Measurements from ENCODE around the gene PCMT1.
"Not testable (repeated sequence)": the region's sequence is repeated elsewhere in the genome, so short reads cannot be mapped to it uniquely, and the experiment has no call there.

PCMT1 gene

DNA sequence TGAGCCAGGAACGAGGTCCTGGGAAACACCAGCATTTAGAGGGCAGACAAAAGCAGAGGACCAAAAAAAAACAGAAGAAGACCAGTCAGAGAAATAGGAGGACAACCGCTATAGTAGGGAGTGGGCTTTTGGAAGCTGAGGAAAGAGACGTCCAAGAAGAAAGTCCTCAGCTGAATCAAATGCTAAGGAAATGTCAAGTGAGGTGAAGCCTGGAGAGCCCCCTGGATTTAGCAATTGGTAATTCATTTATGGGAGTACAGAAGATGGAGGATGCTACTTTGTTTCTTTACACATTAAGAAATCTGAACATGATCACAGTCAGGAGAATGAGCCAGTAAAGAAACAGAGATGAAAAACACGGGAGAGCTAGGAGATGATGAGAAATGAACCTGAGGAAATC lies 73.5 kb downstream of the PCMT1 start:
- FAIRE-seq, result no peak

DNA sequence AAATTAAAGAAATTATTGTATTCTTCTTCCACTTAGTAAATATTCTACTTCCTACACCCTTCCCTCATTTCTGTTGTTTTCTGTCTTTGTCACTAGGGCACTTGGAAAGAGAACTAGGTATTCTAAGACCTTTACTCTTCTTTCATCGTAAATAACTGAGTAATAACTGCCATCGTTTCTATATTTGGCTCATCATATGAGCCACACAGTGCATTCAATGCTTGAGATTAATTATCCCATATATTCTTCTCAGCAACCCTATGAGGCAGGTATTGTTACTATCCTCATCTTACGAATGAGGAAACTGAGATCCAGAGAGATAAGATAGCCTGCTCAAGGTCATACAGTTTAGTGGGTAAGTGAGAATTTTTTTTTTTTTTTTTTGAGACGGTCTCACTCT lies 75.8 kb downstream of the PCMT1 start:
- FAIRE-seq, result no peak

DNA sequence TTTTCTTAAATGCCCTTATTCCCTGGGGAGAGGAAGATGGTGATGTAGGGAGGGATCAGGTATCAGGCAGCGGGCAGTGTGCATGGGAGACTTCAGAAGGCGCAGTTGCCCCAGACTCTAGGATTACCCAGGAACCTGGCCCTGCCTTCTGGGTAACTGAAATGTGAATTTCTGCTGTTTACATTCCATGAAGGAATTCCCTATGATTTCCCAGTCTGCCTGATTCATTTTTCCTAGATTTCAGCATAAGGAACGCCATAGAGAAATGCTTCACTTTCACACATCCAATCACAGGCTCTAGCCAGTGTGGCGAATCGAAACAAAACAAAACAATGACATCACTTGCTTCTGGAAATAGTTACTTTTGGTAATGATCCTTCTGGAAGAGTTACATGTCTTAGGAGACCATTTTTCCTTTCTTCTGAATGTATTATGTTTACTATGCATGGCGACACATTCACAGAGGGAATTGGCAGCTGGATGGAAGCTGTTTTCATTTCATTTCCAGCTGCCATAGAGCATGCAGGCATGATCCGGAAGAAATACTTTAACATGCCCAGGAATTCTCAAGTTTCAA lies 81.3 kb downstream of the PCMT1 start:
- FAIRE-seq, result no peak

DNA sequence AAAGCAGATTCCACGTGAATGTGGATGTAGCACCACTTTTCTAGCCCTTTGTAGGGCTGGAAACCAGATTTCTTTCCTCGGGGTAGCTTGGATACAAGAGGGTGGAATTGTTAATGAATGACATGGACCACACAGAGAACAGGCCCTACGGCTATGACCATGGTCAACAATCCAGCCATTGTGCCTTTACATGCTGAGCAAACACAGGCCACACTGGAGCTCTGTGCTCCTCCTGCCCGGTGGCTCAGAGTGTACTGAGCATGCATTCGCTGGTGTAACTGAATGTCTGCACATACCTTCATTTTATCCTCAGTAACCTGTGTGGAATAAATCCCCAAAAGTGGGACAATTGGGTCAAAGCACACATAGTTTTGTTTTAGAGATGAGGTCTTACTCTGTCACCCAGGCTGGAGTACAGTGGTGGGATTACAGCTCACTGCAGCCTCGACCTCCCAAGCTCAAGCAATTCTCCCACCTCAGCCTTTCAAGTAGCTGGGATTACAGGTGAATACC lies 81.8 kb downstream of the PCMT1 start:
- no peak for FAIRE-seq

DNA sequence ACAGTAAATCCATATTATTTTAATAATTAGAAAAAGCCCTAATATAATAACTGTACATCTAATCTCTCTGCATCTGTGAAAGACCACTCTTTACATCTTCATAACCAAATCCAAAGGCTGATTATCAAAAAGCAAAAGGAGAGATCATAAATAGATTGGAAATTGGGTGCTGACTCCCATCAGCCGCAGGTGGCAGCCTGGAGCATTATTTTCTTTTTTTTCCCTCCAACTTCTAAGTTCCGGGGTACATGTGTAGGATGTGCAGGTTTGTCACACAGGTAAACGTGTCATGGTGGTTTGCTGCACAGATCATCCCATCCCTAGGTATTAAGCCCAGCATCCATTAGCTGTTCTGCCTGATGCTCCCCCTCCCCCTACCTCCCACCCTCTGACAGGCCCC lies 84.1 kb downstream of the PCMT1 start:
- no peak for FAIRE-seq

DNA sequence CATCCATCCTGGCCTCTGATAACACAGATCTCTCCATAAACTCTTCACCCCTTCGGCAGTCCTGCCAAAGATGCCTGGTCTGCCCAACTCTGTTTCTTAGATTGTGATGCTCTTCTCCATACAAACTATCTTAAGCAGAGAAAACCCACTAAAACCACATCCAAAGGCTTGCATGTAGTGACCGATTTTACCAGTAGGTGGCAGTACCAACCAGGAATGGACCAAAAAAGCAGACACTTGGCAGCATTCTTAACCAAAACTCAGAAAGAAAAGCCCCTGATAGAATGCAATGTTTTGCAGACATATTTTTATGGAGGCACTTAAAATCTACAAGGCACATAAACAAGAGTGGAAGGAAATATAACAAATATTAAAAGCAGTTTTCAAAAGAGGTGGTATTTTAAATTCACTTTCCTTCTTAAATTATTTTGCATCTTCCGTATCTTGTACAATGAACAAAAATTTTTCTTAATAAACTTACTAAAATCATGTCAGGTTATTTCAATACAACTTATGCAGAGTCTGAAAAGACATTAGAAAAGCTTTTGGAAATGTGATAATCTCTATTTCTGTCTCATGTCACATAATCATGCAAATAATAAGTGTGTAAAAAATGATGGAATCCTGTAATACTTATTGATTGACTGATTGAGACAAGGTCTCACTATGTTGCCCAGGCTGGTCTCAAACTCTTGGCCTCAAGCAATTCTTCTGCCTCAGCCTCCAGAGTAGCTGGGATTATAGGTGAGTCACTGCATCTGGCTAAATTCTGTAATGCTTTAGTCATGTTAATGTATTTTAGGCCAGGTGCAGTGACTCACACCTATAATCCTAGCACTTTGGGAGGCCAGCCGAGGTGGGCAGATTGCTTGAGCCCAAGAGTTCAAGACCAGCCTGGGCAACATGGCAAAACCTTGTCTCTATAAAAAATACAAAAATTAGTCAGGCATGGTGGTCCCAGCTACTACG lies 85.3 kb downstream of the PCMT1 start:
- FAIRE-seq, result peak; percentile 38

DNA sequence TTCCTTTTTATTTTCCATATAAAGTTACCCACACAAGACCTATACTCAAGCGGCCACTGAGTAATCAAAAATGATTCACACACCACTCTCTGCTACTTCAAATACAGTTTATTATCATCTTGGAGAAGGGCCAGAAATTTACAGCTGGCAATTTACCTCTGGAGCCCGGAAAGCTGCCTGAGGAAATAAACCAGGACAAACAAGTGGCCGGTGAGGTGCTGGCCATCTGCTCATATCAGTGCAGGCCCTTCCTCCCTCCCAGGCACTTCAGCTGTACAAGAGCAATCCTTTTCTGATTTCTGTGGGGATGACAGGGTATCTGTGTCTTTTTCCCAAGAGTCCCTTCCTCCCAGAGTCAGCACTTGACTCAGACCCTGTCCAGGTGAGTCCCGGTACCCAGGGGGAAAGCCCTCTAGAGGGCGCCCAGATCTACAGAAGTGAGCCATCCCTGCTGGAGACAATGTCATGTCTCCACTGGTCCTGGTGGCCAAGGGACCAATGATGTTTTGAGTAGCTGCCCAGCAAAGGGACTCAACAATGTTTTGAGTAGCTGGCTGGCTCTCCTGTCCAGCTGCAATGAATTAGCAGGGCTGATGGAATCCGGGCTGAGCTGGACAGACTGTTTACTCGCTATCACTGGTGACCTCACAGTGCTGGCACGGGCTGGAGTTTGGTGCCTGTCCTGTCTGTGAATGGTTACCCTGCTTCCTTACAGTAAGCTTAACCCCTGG lies 91.0 kb downstream of the PCMT1 start:
- no peak for FAIRE-seq

DNA sequence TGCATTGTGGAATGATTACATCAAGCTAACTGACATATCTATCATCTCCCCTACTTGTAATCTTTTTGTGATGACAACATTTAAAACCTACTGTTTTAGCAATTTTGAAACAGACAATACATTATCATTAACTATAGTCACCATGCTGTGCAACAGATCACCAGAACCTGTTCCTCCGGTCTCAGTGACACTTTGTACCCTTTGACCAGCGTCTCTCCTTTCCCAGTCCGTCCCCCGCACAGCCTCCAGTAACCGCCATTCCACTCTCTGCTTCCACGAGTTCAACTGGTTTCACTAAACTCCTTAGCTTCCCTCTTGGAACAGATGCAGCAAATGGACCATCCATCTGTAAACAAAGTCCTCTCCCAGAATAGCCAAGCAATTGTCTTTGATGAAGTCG lies 92.8 kb downstream of the PCMT1 start:
- FAIRE-seq, result no peak

DNA sequence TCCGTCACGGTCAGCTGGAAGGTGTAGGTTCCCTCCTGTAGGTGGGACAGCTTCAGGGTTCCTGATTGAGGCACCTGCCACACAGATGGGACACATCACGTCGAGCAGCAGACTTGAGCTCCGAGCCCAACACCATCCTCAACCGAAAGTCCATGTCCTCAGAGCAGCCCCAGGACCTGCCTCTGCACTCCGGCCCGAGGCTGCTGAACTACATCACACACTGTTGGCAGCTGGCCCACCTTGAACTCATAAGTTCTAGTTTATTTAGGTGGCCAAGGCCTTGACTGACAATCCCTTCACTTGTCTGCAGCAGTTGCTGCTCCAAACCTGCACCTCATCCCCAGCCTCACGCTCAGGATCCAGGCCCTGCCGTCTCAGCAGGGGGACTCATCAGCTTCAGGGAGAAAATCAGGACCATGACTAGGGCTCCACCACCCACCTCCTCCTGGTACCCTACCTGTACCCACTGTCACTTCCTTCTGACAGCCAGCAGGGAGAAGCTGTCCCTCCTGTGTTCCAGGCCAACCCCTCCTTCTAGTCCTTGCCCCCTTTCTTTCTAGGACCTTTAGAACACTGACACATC lies 93.6 kb downstream of the PCMT1 start:
- FAIRE-seq, result no peak

DNA sequence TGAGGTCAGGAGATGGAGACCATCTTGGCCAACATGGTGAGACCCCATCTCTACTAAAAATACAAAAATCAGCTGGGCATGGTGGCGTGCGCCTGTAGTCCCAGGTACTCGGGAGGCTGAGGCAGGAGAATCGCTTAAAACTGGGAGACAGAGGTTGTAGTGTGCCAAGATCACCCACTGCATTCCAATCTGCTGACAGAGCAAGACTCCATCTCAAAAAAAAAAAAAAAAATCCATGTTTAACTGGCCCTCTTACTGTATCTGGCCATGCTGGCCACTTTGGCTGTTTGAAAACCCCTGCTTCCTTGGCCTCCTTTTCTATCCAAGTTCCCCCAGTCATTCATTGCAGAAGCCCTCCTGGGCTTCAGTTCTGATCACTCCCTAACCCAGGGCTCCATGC lies 94.5 kb downstream of the PCMT1 start:
- FAIRE-seq, result not testable (repeated sequence)

DNA sequence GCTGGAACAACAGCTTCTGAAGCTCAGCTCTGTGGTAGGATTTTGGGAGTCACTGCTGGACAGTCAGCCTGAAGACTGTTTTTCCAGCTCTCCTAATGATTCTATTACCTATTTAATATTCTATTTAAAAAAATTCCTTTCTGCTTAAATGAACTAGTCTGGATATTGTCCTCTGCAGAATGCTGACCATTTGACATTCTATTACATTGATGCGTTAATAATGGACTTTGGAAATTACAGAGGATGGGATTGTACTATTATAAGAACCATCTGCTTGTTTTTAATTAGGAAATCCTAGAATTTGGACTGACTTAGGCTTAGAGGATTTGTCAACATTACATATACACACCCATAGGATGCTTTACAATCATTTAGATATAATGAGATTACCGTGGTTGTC lies 94.9 kb downstream of the PCMT1 start:
- no peak for FAIRE-seq

DNA sequence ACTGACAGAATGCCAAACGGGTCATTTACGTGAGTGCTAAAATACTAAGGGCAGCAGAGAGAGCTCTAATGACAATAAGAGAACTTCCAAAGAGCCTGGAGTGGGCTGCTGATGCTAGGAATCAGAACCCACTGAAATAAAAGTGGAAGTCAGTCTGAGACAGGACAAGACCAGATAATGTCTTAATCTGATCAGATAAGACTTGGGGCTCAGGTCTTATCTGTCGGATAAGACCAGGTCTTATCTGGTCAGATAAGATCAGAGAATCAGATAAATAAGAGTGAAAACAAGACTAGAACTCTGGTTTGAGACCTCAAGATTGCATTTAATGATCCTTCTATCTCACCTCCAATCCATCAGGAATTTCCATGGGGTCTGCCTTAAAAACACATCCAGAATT lies 96.0 kb downstream of the PCMT1 start:
- FAIRE-seq, result no peak

DNA sequence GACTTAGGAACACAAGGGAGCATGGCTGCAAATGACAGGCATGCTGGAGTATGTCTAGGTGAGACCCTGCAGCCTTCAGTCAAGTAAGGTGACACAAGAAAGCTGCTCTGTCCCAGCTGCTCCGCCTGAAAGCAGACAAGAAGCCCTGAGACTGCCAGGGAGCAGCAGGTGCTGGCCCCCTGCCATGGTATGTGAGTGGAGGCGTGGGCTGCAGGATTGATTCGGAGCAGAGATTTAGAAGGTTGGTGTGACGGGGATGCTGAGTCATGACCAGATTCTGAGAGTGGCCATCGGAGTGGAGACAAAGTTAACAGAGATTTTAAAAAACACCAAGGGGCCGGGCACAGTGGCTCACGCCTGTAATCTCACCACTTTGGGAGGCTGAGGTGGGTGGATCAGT lies 96.8 kb downstream of the PCMT1 start:
- FAIRE-seq, result no peak

DNA sequence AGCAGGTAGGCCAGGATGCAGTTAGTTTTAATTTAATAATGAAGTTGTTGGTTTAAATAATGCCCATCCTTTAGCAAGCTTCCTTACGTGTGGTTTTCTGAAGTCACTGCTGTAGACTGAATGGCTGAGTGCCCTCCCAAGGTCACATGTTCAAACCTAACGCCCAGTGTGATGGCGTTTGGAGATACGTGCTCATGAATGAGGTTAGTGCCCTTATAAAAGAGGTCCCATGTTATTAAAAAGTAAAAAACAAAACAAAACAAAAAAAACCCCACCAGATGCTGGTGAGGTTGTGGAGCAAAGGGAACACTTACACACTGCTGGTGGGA lies 98.4 kb downstream of the PCMT1 start:
- FAIRE-seq, result no peak

DNA sequence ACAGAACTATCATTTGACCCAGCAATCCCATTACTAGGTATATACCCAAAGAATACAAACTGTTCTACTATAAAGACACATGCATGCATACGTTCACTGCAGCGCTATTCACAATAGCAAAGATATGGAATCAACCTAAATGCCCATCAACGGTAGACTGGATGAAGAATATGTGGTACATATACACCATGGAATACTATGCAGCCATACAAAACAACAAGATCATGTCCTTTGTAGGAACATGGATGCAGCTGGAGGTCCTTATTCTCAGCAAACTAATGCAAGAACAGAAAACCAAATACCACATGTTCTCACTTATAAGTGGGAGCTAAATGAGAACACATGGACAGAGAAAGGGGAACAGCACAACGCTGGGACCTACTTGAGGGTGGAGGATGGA lies 98.8 kb downstream of the PCMT1 start:
- not testable (repeated sequence) for FAIRE-seq

DNA sequence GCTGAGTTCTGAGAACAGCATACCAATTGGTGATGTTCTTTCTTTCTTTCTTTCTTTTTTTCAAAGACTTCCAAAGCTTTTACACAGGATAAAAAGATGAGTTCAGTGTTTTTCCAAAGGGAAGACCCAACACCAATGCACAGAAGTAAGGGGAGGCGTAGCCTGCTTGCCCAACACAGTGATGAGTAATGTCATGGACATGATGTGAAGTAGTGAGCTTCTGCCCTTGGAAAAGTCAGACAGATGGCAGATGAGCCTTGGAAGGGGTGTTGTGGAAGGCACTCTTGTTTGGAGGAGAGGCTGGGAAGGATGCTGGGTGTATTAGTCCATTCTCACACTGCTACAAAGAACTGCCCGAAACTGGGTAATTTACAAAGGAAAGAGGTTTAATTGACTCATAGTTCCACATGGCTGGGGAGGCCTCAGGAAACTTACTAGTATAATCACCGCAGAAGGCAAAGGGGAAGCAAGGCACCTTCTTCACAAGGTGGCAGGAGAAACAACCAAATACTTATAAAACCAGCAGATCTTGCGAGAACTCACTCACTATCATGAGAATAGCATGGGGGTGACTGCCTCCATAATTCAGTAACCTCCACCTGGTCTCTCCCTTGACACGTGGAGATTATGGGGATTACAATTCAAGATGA lies 102.0 kb downstream of the PCMT1 start:
- FAIRE-seq, result no peak

DNA sequence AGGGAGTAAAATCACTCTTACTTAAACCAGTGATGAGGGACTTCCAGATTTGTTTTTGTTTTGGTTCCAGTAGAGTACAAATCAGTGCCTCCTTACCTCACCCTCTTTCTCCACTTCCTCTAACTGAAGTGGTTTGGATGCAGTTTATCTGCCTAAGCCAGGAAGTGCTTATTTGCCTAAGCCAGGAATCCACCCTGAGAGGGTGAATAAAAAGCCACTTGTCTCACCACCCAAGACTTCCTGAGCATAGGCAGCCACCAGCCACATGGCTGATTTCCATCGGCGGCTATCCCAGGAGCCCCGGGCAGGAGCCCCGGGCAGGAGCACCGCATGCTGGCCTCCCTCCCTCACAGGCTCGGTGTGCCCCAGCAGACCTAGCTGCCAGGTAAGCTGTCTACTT lies 102.6 kb downstream of the PCMT1 start:
- no peak for FAIRE-seq

DNA sequence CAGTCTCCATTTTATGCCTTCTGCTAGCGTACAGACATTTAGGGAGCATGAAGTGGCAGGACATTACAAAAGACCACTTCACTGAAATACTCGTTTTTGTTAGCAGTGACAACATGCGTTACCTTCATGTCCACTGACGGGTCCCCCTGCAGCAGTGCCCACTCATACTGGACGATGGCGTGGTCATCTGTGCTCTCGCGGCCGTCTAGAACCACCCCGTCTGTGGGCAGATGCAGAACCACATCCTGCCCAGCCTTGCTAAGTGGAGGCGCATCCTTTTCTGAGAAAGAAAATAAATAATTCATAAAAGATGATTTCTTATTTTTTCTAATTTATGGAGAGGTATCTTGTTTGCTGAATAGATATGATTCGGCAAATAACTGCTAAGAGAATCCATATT lies 103.3 kb downstream of the PCMT1 start:
- FAIRE-seq, result no peak

DNA sequence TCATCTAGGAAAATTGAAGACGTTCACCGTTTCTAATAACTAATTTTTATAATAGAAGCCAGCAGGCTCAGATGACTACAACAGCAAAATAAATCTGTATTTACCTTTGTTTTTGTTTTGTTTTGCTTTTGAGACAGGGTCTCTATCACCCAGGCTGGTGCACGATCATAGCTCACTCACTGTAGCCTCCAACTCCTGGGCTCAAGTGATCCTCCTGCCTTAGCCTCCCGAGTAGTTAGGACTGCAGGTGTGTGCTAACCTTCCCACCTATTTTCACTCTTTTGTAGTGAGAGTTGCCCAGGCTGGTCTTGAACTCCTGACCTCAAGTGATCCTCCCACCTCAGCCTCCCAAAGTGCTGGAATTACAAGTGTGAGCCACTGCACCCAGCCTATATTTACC lies 104.5 kb downstream of the PCMT1 start:
- not testable (repeated sequence) for FAIRE-seq

DNA sequence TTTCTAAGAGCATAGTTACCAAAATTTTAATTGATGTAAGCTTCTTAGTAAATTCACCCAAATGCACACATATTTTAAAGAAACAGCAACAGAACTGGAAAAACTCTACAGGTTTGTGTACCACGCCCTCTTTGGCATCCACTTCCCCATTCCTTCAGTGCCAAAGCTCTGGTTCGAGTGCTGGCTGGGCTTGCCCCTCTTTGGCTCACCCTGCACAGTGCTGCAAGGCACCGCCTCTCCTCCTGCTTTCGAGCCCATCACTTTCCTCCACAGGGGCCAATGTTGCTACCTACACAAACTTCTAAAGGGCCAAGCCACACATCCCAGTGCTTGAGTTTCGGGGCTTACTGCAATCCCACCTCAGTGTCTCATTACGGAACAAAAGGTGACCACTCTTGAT lies 105.0 kb downstream of the PCMT1 start:
- no peak for FAIRE-seq

DNA sequence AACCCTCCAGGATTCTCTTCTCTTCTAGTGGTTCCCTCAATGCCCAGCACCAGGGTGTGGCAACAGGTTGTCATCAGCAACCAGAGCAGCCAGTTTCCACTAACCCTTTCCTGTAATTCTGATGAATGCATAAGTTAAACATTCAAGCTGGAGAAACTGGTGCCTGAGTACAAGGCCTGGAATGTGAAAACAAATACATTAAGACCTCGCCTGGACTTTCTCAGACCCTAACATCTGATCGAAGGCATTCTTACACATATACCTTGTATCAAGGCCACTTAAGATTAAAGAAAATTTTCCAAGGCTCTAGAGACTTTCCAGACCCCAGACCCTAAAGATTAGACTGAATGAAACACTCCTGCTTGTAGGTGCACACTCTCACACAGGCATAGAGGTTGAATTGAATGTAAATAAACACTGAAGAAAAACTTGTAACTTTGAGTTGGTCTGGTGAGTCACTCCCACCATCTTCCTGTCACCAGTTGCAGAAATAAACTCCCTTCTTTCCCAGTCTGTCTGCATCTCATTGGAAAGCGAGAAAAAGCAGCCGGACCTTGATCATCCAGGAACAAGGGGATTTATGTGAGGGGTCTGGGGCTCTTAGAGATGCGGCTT lies 105.6 kb downstream of the PCMT1 start:
- no peak for FAIRE-seq

DNA sequence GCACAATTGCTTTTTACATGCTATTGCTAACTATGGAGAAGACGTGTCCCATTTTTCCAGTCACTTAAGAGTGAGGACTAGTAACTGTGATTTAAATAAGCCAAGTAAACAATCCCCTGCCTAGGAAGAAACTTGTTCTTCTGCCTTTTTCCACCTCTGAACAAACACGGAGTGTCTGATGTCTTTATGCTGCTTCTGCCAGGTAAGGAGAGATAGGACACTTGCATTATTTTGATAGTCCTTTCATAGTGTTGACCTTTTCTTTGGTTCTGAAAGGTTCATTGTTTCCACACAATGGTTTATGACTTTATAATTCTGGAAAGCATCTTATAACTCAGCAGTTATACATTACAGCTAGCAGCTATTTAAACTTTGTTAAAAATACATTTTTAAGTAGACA lies 106.2 kb downstream of the PCMT1 start:
- no peak for FAIRE-seq
